PC-3 (cell line): ENCODE data around the gene UFSP1. TPM values are rescaled to one million over a fixed set of nuclear protein-coding genes. Genes with fewer than 3 reads are reported as not detected.
"Not testable (repeated sequence)": the region's sequence is repeated elsewhere in the genome, so short reads cannot be mapped to it uniquely, and the experiment has no call there.

Source experiments
- ATAC-seq: fragments of 200-7000 bp; cut with Tn5 transposase; 2 replicates; pipeline ENCODE4 v1.9.1; 2020; ENCODE audit warnings: mild to moderate bottlenecking, moderate library complexity
- Bru-seq: library from RNA; stranded (reverse); fragments of 400-500 nt; gene quantifications from one replicate; lab custom pipeline; 2021; lab: Mats Ljungman, UMichigan
- BruChase-seq, 2 experiments: library from RNA; stranded (reverse); fragments of 400-500 nt; gene quantifications; one replicate each; lab custom pipeline; 2021; lab: Mats Ljungman, UMichigan
- BruUV-seq: library from RNA; stranded (reverse); fragments of 400-500 nt; replicated peaks from 2 replicates; lab custom pipeline; 2021; lab: Mats Ljungman, UMichigan
- CTCF ChIA-PET: fragments of 300-600 bp; sonication (Branson Sonifier 250); formaldehyde crosslinking; loops from one replicate; lab custom pipeline; 2022; ENCODE audit warnings: antibody characterized with exemption; lab: Charles Lee
- POLR2A ChIA-PET: fragments of 300-600 bp; sonication (Branson Sonifier 250); formaldehyde crosslinking; loops from one replicate; lab custom pipeline; 2022; ENCODE audit warnings: antibody characterized with exemption; ENCODE audit not compliant: unreplicated experiment; lab: Charles Lee
- DNase-seq: peaks from one replicate; pipeline ENCODE4 v3.0.0-alpha.2; 2015
- H2AFZ ChIP-seq: fragments of 300-600 bp; sonication (generic); 2 replicates; pipeline ENCODE4 v1.6.0; 2016; ENCODE audit warnings: antibody characterized with exemption, low read length
- H3F3A ChIP-seq: fragments of 300-600 bp; sonication (generic); one replicate; pipeline ENCODE4 v1.6.0; 2017; ENCODE audit warnings: antibody characterized with exemption, low read length, control low read depth, mild to moderate bottlenecking; ENCODE audit not compliant: unreplicated experiment
- H3K27ac ChIP-seq: fragments of 300-600 bp; sonication (generic); 2 replicates; pipeline ENCODE4 v1.5.1; 2016; ENCODE audit warnings: mild to moderate bottlenecking, low read length
- H3K27me3 ChIP-seq: fragments of 300-600 bp; sonication (generic); 2 replicates; pipeline ENCODE4 v1.6.1; 2016; ENCODE audit warnings: low read length, mixed read lengths
- H3K36me3 ChIP-seq: fragments of 300-600 bp; sonication (generic); 2 replicates; pipeline ENCODE4 v1.6.1; 2016; ENCODE audit warnings: low read depth, mixed run types, low read length, mixed read lengths
- H3K4me1 ChIP-seq: fragments of 300-600 bp; sonication (generic); 2 replicates; pipeline ENCODE4 v1.5.1; 2016; ENCODE audit warnings: low read length; ENCODE audit not compliant: insufficient read depth
- H3K4me2 ChIP-seq: fragments of 300-600 bp; sonication (generic); 2 replicates; pipeline ENCODE4 v1.6.0; 2016; ENCODE audit warnings: low read length
- H3K4me3 ChIP-seq: fragments of 300-600 bp; sonication (generic); 2 replicates; pipeline ENCODE4 v1.5.1; 2016; ENCODE audit warnings: mild to moderate bottlenecking, low read length, mixed read lengths
- H3K79me2 ChIP-seq: fragments of 300-600 bp; sonication (generic); 2 replicates; pipeline ENCODE4 v1.6.1; 2017; ENCODE audit warnings: low read length, mixed read lengths
- H3K9ac ChIP-seq: fragments of 300-600 bp; sonication (generic); 2 replicates; pipeline ENCODE4 v1.6.0; 2016; ENCODE audit warnings: mild to moderate bottlenecking, low read length
- H3K9me2 ChIP-seq: fragments of 300-600 bp; sonication (generic); replicated peaks from 2 replicates; pipeline ENCODE4 v1.6.1; 2016; ENCODE audit warnings: mixed run types, low read length, mixed read lengths
- H3K9me3 ChIP-seq: fragments of 300-600 bp; sonication (generic); 2 replicates; pipeline ENCODE4 v1.6.1; 2016; ENCODE audit warnings: low read length, mixed read lengths
- H4K20me1 ChIP-seq: fragments of 300-600 bp; sonication (generic); 2 replicates; pipeline ENCODE4 v1.6.1; 2016; ENCODE audit warnings: low read length, mixed read lengths
- EZH2 ChIP-seq: fragments of 300-600 bp; sonication (generic); IDR thresholded peaks from one replicate; pipeline ENCODE4 v1.6.1; 2017; ENCODE audit warnings: antibody characterized with exemption, mild to moderate bottlenecking, low read length; ENCODE audit not compliant: unreplicated experiment
- EZH2phosphoT487 ChIP-seq: fragments of 300-600 bp; sonication (generic); IDR thresholded peaks from 2 replicates; pipeline ENCODE4 v1.6.1; 2018; ENCODE audit warnings: mild to moderate bottlenecking, antibody characterized with exemption, low read length, borderline replicate concordance
- intact Hi-C: fragments of 100-400 bp; cut with micrococcal nuclease; formaldehyde crosslinking; loops from 2 replicates; pipeline ENCODE4 v1.9.0; 2023
- long read RNA-seq: library from polyadenylated mRNA; unstranded; transcript quantifications from one replicate; pipeline ENCODE4 v2.0.0, GENCODE V29; 2021; ENCODE audit not compliant: unreplicated experiment
- total RNA-seq: library from RNA; depleted of rRNA; stranded (reverse); fragments of >200 nt; gene quantifications from 2 replicates; pipeline ENCODE4 v1.2.3, GENCODE V29; 2014; rRNA removed
- TF ChIP-seq, protein P1 (sequence below): fragments of 300-600 bp; sonication (generic); conservative IDR thresholded peaks from 2 replicates; pipeline ENCODE4 v1.5.1; 2017; ENCODE audit warnings: antibody characterized with exemption, low read depth, mild to moderate bottlenecking, low read length

The UFSP1 gene
- total RNA-seq: 10.5 and 14.6 TPM in 2 replicates
- percentile 79 among the genes with signal in this experiment for Bru-seq, nascent RNA
- percentile 37 among the genes with signal in this experiment for BruChase-seq, experiment 1, labeled RNA remaining after a 6-hour chase
- percentile 64 among the genes with signal in this experiment for BruChase-seq, experiment 2, labeled RNA remaining after a 2-hour chase
- long read RNA-seq, transcript UFSP1-201 (1 exons, 996 nt): major isoform, 9 of 9 reads
- long read RNA-seq, partial matches to known transcripts: 0 of 9 reads
- long read RNA-seq, other reads (novel, unspliced or antisense): 0 of 9 reads

DNA sequence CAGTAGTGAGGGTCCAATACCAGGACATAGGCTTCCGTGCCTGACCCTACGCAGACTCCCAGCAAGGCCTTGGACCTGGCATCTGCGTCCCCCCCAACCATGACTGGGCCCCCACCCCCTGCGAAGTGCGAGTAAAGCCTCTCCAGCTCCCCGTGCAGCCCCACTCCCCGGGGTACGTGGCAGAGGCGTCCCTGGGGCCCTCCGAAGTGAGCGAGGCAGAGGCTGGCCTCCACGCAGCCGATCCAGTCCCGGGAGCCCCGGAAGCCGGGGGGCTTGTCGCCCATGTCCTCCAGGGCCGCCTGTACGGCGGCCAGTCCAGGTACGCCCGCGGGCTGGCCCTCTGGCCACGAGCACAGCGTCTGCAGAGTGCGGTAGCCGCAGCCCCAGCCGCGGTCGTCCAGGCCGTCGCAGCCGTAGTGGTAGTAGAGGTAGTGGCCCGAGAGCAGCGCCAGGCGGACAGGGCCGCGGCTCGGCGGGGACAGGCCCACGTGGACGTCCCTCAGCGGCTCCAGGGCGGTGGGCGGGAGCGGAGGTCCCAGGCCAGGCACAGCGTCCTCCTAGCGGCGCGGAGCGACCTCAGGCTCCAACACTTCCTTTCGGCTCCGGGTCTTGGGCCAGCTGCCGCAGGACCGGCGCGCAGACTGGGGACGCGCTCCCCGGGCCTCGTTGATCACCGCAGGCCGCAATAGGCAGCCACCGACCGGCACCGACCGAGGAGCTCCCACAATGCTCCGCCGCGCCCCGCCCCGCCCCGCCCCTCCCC, at the start of gene UFSP1:
Gene UFSP1 (minus strand): TSS at position 728 of the 763 bp plus-strand sequence. CDS start 444 bp downstream, at position 284.
- H3K27ac ChIP-seq: peak within 1 kb of the TSS; percentile 89
- peak within 1 kb of the TSS; percentile 75 for H2AFZ ChIP-seq
- ChIA-PET POLR2A (interaction anchor here (0.5 to 1.8 kb wide), 10 partner anchors 14 to 329 kb away, joined by 3 to 39 read pairs (median 4); partner anchors contain the start of genes EPHB4, SLC12A9, SRRT and TRIM56), CTCF (interaction anchor here (0.6 to 1.2 kb wide), 8 partner anchors 62 to 1155 kb away, joined by 3 to 16 read pairs (median 4); partner anchors contain the start of gene EPHB4)
- no peaks in the 10 kb centered on the region for H3F3A ChIP-seq
- no peaks in the 10 kb centered on the region for H4K20me1 ChIP-seq
- peak within 1 kb of the TSS; percentile 97 for H3K4me2 ChIP-seq
- no peaks in the 10 kb centered on the region for H3K27me3 ChIP-seq
- H3K36me3 ChIP-seq: peaks cover 36% of the 10 kb centered on the region
- no peak for TF ChIP-seq EZH2phosphoT487
- no peak for TF ChIP-seq EZH2
- TF ChIP-seq, protein P1, sequence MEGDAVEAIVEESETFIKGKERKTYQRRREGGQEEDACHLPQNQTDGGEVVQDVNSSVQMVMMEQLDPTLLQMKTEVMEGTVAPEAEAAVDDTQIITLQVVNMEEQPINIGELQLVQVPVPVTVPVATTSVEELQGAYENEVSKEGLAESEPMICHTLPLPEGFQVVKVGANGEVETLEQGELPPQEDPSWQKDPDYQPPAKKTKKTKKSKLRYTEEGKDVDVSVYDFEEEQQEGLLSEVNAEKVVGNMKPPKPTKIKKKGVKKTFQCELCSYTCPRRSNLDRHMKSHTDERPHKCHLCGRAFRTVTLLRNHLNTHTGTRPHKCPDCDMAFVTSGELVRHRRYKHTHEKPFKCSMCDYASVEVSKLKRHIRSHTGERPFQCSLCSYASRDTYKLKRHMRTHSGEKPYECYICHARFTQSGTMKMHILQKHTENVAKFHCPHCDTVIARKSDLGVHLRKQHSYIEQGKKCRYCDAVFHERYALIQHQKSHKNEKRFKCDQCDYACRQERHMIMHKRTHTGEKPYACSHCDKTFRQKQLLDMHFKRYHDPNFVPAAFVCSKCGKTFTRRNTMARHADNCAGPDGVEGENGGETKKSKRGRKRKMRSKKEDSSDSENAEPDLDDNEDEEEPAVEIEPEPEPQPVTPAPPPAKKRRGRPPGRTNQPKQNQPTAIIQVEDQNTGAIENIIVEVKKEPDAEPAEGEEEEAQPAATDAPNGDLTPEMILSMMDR: no peak
- H3K4me3 ChIP-seq: peak within 1 kb of the TSS; percentile 81
- H3K9me2 ChIP-seq: no peaks in the 10 kb centered on the region
- H3K9me3 ChIP-seq: no peaks in the 10 kb centered on the region
- no peak for DNase-seq
- intact Hi-C loops: no loop called here
- peak; percentile 45 for ATAC-seq
- no TSS peak for BruUV-seq
- H3K9ac ChIP-seq: peak within 1 kb of the TSS; percentile 99
- H3K79me2 ChIP-seq: peaks cover 33% of the 10 kb centered on the region
- peaks cover 37% of the 10 kb centered on the region for H3K4me1 ChIP-seq

DNA sequence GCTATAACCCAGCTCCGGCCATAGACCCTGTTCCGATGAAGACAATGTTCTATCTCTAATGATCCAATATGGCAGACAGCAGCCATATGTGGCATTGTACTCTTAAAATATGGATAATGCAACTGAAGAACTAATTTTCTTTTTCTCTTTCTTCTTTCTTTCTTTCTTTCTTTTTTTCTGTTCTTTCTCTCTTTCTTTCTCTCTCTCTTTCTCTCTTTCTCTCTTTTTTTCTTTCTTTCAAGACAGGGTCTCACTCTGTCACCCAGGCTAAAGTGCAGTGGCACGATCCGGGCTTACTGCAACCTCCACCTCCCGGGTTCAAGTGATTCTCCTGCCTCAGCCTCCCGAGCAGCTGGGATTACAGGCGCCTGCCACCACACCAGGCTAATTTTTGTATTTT, 46.7 kb upstream of the UFSP1 start:
- H3K79me2 ChIP-seq, H3K9me3 ChIP-seq, H3K9me2 ChIP-seq, POLR2A ChIA-PET, intact Hi-C loops, BruUV-seq, H3K4me1 ChIP-seq, DNase-seq, H2AFZ ChIP-seq, H4K20me1 ChIP-seq, CTCF ChIA-PET, H3K9ac ChIP-seq, H3K27me3 ChIP-seq, H3F3A ChIP-seq, H3K4me3 ChIP-seq, H3K27ac ChIP-seq, H3K4me2 ChIP-seq, ATAC-seq, H3K36me3 ChIP-seq: not testable (repeated sequence)

DNA sequence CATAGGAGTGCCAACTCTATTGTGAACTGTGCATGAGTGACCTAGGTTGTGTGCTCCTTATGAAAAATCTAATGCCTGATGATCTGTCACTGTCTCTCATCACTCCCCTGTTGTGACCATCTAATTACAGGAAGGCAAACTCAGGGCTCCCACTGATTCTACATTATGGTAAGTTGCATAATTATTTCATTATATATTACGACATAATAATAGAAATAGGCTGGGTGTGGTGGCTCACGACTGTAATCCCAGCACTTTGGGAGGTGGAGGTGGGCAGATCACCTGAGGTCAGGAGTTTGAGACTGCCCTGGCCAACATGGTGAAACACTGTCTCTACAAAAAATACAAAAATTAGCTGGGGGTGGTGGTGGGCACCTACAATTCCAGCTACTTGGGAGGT, 45.9 kb upstream of the UFSP1 start:
- H3K9me3 ChIP-seq, H3K79me2 ChIP-seq, H3K4me1 ChIP-seq, H2AFZ ChIP-seq, H3K27ac ChIP-seq, H3K27me3 ChIP-seq, H3K9ac ChIP-seq, H4K20me1 ChIP-seq, H3K36me3 ChIP-seq, DNase-seq, POLR2A ChIA-PET, intact Hi-C loops, H3K9me2 ChIP-seq, H3F3A ChIP-seq, ATAC-seq, H3K4me3 ChIP-seq, H3K4me2 ChIP-seq, BruUV-seq: not testable (repeated sequence)
- CTCF ChIA-PET: interaction anchor here (0.6 kb wide), 1 partner anchor 489 kb away, joined by 3 read pairs; no protein-coding TSS in a partner anchor
